Endothelial cell of umbilical vein (primary cell): ENCODE measurements around the gene ANKRD33B. TPM values are rescaled to one million over a fixed set of nuclear protein-coding genes. Genes with fewer than 3 reads are reported as not detected.

Source experiments
- BruUV-seq: library from RNA; stranded (reverse); fragments of 400-500 nt; replicated peaks from 2 replicates; lab custom pipeline; 2021; lab: Mats Ljungman, UMichigan
- CTCF ChIA-PET: fragments of 300-600, 350-600 bp; sonication (Branson Sonifier 250); formaldehyde crosslinking; loops from one replicate; lab custom pipeline; 2021; ENCODE audit warnings: antibody characterized with exemption, inconsistent platforms; lab: Charles Lee
- POLR2A ChIA-PET: fragments of 300-600, 350-600 bp; sonication (Branson Sonifier 250); formaldehyde crosslinking; loops from one replicate; lab custom pipeline; 2021; ENCODE audit warnings: antibody characterized with exemption, inconsistent platforms; lab: Charles Lee
- DNase-seq: peaks from one replicate; pipeline ENCODE4 v3.0.0-alpha.2; 2011; ENCODE audit warnings: low read depth, low spot score
- FAIRE-seq: peaks from 2 replicates; lab custom pipeline; 2011; peaks lifted over from hg19 to GRCh38; lab: Jason Lieb, UNC
- H2AFZ ChIP-seq: 2 replicates; pipeline ENCODE4 v1.6.0; 2012; ENCODE audit warnings: low read depth, low read length, control low read depth, inconsistent platforms
- H3K27ac ChIP-seq: 2 replicates; pipeline ENCODE4 v1.5.1; 2011; ENCODE audit warnings: low read depth, mild to moderate bottlenecking, control low read depth, low read length, moderate library complexity; ENCODE audit not compliant: insufficient read depth
- H3K27me3 ChIP-seq, 2 experiments: 2 replicates each; pipeline versions ENCODE4 v1.6.0 to v1.6.1; 2011; ENCODE audit warnings: low read length in 2 of 2, mixed read lengths in 1 of 2; ENCODE audit not compliant: control insufficient read depth in 2 of 2, insufficient read depth in 2 of 2
- H3K36me3 ChIP-seq, 2 experiments: 2 replicates in 1 of 2; 3 replicates in 1 of 2; pipeline ENCODE4 v1.5.1; 2011; ENCODE audit warnings: low read length in 2 of 2, mild to moderate bottlenecking in 1 of 2, moderate library complexity in 1 of 2; ENCODE audit not compliant: control insufficient read depth in 2 of 2, insufficient read depth in 2 of 2; ENCODE audit errors: extremely low read depth in 1 of 2
- H3K4me1 ChIP-seq: 3 replicates; pipeline ENCODE4 v1.5.1; 2011; ENCODE audit warnings: mild to moderate bottlenecking, low read length; ENCODE audit not compliant: control insufficient read depth, insufficient read depth; ENCODE audit errors: extremely low read depth
- H3K4me2 ChIP-seq: 2 replicates; pipeline ENCODE4 v1.6.1; 2011; ENCODE audit warnings: low read length, control low read depth, mixed read lengths; ENCODE audit not compliant: insufficient read depth
- H3K4me3 ChIP-seq, 3 experiments: fragments of 200-600 bp in 1 of 3; sonication (generic), shearing (Covaris generic) in 1 of 3; replicated peaks in 1 of 3; 2 replicates each; pipeline ENCODE4 v1.5.1; 2011 to 2016; ENCODE audit warnings: control low read depth in 3 of 3, low read length in 3 of 3, mild to moderate bottlenecking in 2 of 3, inconsistent platforms in 1 of 3, low read depth in 1 of 3, moderate library complexity in 1 of 3; ENCODE audit not compliant: insufficient read depth in 1 of 3
- H3K79me2 ChIP-seq: 2 replicates; pipeline ENCODE4 v1.6.0; 2012; ENCODE audit warnings: low read length, inconsistent platforms; ENCODE audit not compliant: control insufficient read depth, insufficient read depth
- H3K9ac ChIP-seq: replicated peaks from 2 replicates; pipeline ENCODE3; 2011; ENCODE audit warnings: low read length, control low read depth; ENCODE audit not compliant: insufficient read depth; ENCODE audit errors: extremely low read depth
- H3K9me1 ChIP-seq: replicated peaks from 3 replicates; pipeline ENCODE4 v1.6.0; 2011; ENCODE audit warnings: mild to moderate bottlenecking, low read length; ENCODE audit not compliant: control insufficient read depth, insufficient read depth; ENCODE audit errors: extremely low read depth
- H3K9me3 ChIP-seq: replicated peaks from 2 replicates; pipeline ENCODE4 v1.5.1; 2012; ENCODE audit warnings: low read length, inconsistent platforms; ENCODE audit not compliant: control insufficient read depth, insufficient read depth
- H4K20me1 ChIP-seq: replicated peaks from 2 replicates; pipeline ENCODE3; 2011; ENCODE audit warnings: mild to moderate bottlenecking, low read length; ENCODE audit not compliant: control insufficient read depth, insufficient read depth; ENCODE audit errors: extremely low read depth
- FOS ChIP-seq: IDR thresholded peaks from 2 replicates; pipeline ENCODE4 v1.6.1; 2011; ENCODE audit warnings: mild to moderate bottlenecking, low read length, moderate library complexity, borderline replicate concordance; ENCODE audit not compliant: insufficient read depth
- GATA2 ChIP-seq: IDR thresholded peaks from 2 replicates; pipeline ENCODE4 v1.7.0; 2011; ENCODE audit warnings: low read depth, mild to moderate bottlenecking, moderate library complexity, mixed read lengths, low read length; ENCODE audit not compliant: insufficient read length, insufficient read depth
- MYC ChIP-seq: IDR thresholded peaks from one replicate; pipeline ENCODE4 v1.6.1; 2011; ENCODE audit warnings: mild to moderate bottlenecking, low read depth, low read length
- dilution Hi-C: fragments of 300-500 bp; cut with MboI; formaldehyde crosslinking; loops from one replicate; pipeline ENCODE4 v1.15.0; 2019; ENCODE audit warnings: low sequenced_read_pairs; ENCODE audit not compliant: extremely low pct_ligation_motif_present
- intact Hi-C: fragments of 100-400 bp; cut with micrococcal nuclease; formaldehyde crosslinking; loops from one replicate; pipeline ENCODE4 v1.10.0; 2022
- polyA plus RNA-seq, 4 experiments: library from polyadenylated mRNA; depleted of rRNA in 3 of 4; stranded (reverse) in 3 of 4; unstranded in 1 of 4; fragments of >200 nt; gene quantifications; 2 replicates each; pipeline versions ENCODE4 v1.2.1 to v1.2.3, GENCODE V29; 2011 to 2012; ENCODE audit warnings: missing spikeins in 1 of 4
- total RNA-seq: library from RNA; stranded (reverse); gene quantifications from 2 replicates; pipeline ENCODE4 v1.2.3, GENCODE V29; 2021
- TF ChIP-seq, protein P1 (sequence below): IDR thresholded peaks from 2 replicates; pipeline ENCODE4 v1.6.1; 2011; ENCODE audit not compliant: insufficient read depth, insufficient read length
- TF ChIP-seq, protein P2 (sequence below), 2 donors: IDR thresholded peaks; 1 replicate in 1 of 2; 2 replicates in 1 of 2; pipeline ENCODE4 v1.5.1; 2011; ENCODE audit warnings: low read length in 2 of 2, mild to moderate bottlenecking in 2 of 2, moderate library complexity in 2 of 2, control low read depth in 1 of 2, inconsistent platforms in 1 of 2, low read depth in 1 of 2; ENCODE audit not compliant: insufficient read depth in 1 of 2; ENCODE audit errors: extremely low read depth in 1 of 2

ANKRD33B gene
- total and polyA plus RNA-seq, 2 donors (not counting 3 experiments of a cell fraction or from before 2014, with no cell fraction given) = 2.4 to 5.4 TPM

- H3K4me1 ChIP-seq = peaks cover 36% of the 10 kb centered on the region
- H3K4me3 ChIP-seq = no peak overlapping the region
- ChIA-PET CTCF (interaction anchor here (1.1 to 1.9 kb wide), 4 partner anchors 9 to 36 kb away, joined by 3 to 12 read pairs (median 6); no protein-coding TSS in a partner anchor), POLR2A (no interaction called here)
- H3K9me3 ChIP-seq = no peaks in the 10 kb centered on the region
- no peaks in the 10 kb centered on the region for H3K9me1 ChIP-seq
- no peaks in the 10 kb centered on the region for H3K27me3 ChIP-seq
- DNase-seq = peak; percentile 39
- FAIRE-seq = no peak
- peaks cover 2% of the 10 kb centered on the region for H3K79me2 ChIP-seq
- dilution Hi-C loops (no loop called here), intact Hi-C loops (loop anchor here (1.0 to 2.0 kb wide), 2 partner anchors 41 to 77 kb away; no protein-coding TSS in a partner anchor)
- no peak for TF ChIP-seq MYC
- TF ChIP-seq, protein P1, sequence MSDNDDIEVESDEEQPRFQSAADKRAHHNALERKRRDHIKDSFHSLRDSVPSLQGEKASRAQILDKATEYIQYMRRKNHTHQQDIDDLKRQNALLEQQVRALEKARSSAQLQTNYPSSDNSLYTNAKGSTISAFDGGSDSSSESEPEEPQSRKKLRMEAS = no peak
- no peak for TF ChIP-seq GATA2
- TF ChIP-seq, protein P2, sequence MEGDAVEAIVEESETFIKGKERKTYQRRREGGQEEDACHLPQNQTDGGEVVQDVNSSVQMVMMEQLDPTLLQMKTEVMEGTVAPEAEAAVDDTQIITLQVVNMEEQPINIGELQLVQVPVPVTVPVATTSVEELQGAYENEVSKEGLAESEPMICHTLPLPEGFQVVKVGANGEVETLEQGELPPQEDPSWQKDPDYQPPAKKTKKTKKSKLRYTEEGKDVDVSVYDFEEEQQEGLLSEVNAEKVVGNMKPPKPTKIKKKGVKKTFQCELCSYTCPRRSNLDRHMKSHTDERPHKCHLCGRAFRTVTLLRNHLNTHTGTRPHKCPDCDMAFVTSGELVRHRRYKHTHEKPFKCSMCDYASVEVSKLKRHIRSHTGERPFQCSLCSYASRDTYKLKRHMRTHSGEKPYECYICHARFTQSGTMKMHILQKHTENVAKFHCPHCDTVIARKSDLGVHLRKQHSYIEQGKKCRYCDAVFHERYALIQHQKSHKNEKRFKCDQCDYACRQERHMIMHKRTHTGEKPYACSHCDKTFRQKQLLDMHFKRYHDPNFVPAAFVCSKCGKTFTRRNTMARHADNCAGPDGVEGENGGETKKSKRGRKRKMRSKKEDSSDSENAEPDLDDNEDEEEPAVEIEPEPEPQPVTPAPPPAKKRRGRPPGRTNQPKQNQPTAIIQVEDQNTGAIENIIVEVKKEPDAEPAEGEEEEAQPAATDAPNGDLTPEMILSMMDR (IDR thresholded peaks at IDR 0.05; ENCODE audit: extremely low read depth in 1 of 2, insufficient read depth in 1 of 2, low read depth in 1 of 2, low read length in 2 of 2) = no peak
- peak; percentile 40 for TF ChIP-seq FOS
- H3K36me3 ChIP-seq = no peaks in the 10 kb centered on the region
- no peak overlapping the region for H3K4me2 ChIP-seq
- no peak overlapping the region for H2AFZ ChIP-seq
- H3K27ac ChIP-seq = no peak overlapping the region
- no peaks in the 10 kb centered on the region for H4K20me1 ChIP-seq
- H3K9ac ChIP-seq = no peak overlapping the region
- no TSS peak for BruUV-seq
Measured at GRCh38 chr5:10591966-10592365, 28.1 kb downstream of the ANKRD33B start.
